Measurements from ENCODE around the gene PYDC2. TPM values are rescaled to one million over a fixed set of nuclear protein-coding genes. Genes with fewer than 3 reads are reported as not detected.

PYDC2 gene
- total RNA-seq, 1 experiment from 2014 or later, result not detected

GRCh38 chr3:191431160-191431822 lies 29.7 kb upstream of the PYDC2 start:
- Histone ChIP-seq H3K56ac (ENCODE audit: insufficient read length, low read depth, low read length) (no peak overlapping the region), H4K8ac (replicated peaks; ENCODE audit: insufficient read length, low read depth, low read length) (no peak overlapping the region), H2BK15ac (ENCODE audit: low read depth, low read length) (no peak overlapping the region), H3K14ac (ENCODE audit: insufficient read depth, low read length) (no peak overlapping the region), H3K9ac (ENCODE audit: extremely low read depth, insufficient read length, low read length) (no peak overlapping the region), H2BK5ac (ENCODE audit: insufficient read length, low read length) (no peak overlapping the region), H3K23me2 (ENCODE audit: insufficient read length, low read depth, low read length, poor library complexity, severe bottlenecking) (no peaks in the 10 kb centered on the region), H3K23ac (ENCODE audit: insufficient read length, low read depth, low read length) (no peak overlapping the region), H3K27me3 (ENCODE audit: insufficient read depth, low read length) (no peaks in the 10 kb centered on the region), H4K91ac (ENCODE audit: insufficient read length, low read depth, low read length) (no peak overlapping the region), H3K18ac (ENCODE audit: insufficient read length, low read depth, low read length) (no peak overlapping the region), H4K5ac (ENCODE audit: insufficient read length, low read depth, low read length) (no peak overlapping the region), H3K9me3 (ENCODE audit: control insufficient read depth, low read depth, low read length) (no peaks in the 10 kb centered on the region), H2BK120ac (ENCODE audit: low read depth, low read length, poor library complexity, severe bottlenecking) (no peak overlapping the region), H3K27ac (ENCODE audit: insufficient read length, low read depth, low read length) (no peak overlapping the region), H2AK5ac (ENCODE audit: insufficient read length, low read length) (no peak overlapping the region), H3K4ac (ENCODE audit: low read depth, low read length) (no peak overlapping the region), H3K79me1 (ENCODE audit: insufficient read depth, low read depth, low read length, poor library complexity, severe bottlenecking) (no peaks in the 10 kb centered on the region), H4K20me1 (ENCODE audit: control insufficient read depth, insufficient read depth, insufficient read length) (no peaks in the 10 kb centered on the region), H3T11ph (ENCODE audit: low read length) (no peak overlapping the region), H3K79me2 (ENCODE audit: insufficient read depth, low read length) (no peaks in the 10 kb centered on the region), H2AFZ (ENCODE audit: low read length) (no peak overlapping the region), H3K4me1 (ENCODE audit: insufficient read depth, low read length) (no peaks in the 10 kb centered on the region), H2BK20ac (ENCODE audit: low read depth, low read length, poor library complexity, severe bottlenecking) (no peak overlapping the region), H3K4me2 (ENCODE audit: insufficient read depth, insufficient read length, low read length) (no peak overlapping the region), H2BK12ac (ENCODE audit: insufficient read length, low read depth, low read length) (no peak overlapping the region)
- Mint-ChIP-seq H3K9me3 (no peaks in the 10 kb centered on the region), H3K27ac (no peak overlapping the region), H3K4me3 (no peak overlapping the region), H3K4me1 (no peaks in the 10 kb centered on the region), H3K27me3 (ENCODE audit: low read depth) (no peaks in the 10 kb centered on the region), H3K36me3 (ENCODE audit: insufficient read depth in 1 of 3, low read depth in 3 of 3) (no peaks in the 10 kb centered on the region)
- no peak for DNase-seq
- TF ChIP-seq CTCF (conservative IDR thresholded peaks at IDR 0.05), result no peak
- WGBS (ENCODE audit: extremely low coverage, insufficient read length, low lambda C conversion rate), result no CpG with 5 or more reads among the region's 5 CpGs
